ENCODE results near the gene ATP8B3. TPM values are rescaled to one million over a fixed set of nuclear protein-coding genes. Genes with fewer than 3 reads are reported as not detected.

The ATP8B3 gene
- total RNA-seq, 1 experiment from 2014 or later, result 9.6 TPM

DNA sequence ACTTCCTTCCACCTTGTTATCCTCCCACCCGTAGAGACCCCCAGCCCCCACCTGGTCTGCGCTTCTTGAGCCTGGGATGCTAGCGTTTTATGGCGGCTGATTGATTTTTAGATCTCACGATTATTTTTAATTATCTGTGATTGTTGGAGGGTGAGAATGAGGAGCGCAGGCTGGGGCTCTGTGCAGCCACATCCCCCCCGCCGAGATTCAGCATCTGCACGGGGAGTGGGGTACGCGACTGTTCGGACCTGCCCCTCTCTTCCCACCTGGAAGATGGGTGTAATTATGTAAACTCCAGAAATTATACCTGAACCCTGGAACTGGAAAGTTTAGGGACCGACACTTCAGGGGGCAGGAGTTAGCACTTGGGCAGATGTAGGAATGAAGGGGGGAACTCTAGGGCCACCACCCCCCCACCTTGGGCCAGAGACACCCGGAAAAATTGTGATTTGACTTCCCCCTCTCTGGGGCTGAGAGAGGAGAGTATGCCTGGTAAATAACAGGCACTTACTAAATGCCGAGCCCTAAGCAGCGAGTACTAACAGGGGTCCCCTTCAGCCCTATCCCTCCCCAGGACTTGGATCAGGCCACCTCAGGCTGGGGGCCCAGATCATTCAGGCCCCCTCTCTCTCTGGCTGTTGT is 60.6 kb downstream of the ATP8B3 start:
- no peak overlapping the region for H2BK20ac ChIP-seq (ENCODE audit: low read depth, low read length, poor library complexity, severe bottlenecking)
- Mint-ChIP-seq H3K27me3 (ENCODE audit: low read depth) (peaks cover 90% of the 10 kb centered on the region), H3K4me1 (peaks cover 12 to 28% of the 10 kb centered on the region in 2 experiments), H3K4me3 (peak overlapping the region in 1 of 2 experiments; percentile 14; a peak in 2 of 5 replicates), H3K36me3 (ENCODE audit: insufficient read depth in 1 of 3, low read depth in 3 of 3) (no peaks in the 10 kb centered on the region), H3K9me3 (no peaks in the 10 kb centered on the region; a peak in 2 of 5 replicates), H3K27ac (no peak overlapping the region)
- no peaks in the 10 kb centered on the region; the same call in 1 of the 2 replicates for H3K4me1 ChIP-seq (ENCODE audit: insufficient read depth, low read length)
- no peak overlapping the region for H3T11ph ChIP-seq (ENCODE audit: low read length)
- no peak overlapping the region for H3K14ac ChIP-seq (ENCODE audit: insufficient read depth, low read length)
- no peak overlapping the region for H3K9ac ChIP-seq (ENCODE audit: extremely low read depth, insufficient read length, low read length)
- H3K4ac ChIP-seq (ENCODE audit: low read depth, low read length), result no peak overlapping the region
- no peak overlapping the region for H2BK12ac ChIP-seq (ENCODE audit: insufficient read length, low read depth, low read length)
- H3K79me2 ChIP-seq (ENCODE audit: insufficient read depth, low read length), result no peaks in the 10 kb centered on the region
- no peak overlapping the region for H2BK5ac ChIP-seq (ENCODE audit: insufficient read length, low read length)
- TF ChIP-seq, protein P1, sequence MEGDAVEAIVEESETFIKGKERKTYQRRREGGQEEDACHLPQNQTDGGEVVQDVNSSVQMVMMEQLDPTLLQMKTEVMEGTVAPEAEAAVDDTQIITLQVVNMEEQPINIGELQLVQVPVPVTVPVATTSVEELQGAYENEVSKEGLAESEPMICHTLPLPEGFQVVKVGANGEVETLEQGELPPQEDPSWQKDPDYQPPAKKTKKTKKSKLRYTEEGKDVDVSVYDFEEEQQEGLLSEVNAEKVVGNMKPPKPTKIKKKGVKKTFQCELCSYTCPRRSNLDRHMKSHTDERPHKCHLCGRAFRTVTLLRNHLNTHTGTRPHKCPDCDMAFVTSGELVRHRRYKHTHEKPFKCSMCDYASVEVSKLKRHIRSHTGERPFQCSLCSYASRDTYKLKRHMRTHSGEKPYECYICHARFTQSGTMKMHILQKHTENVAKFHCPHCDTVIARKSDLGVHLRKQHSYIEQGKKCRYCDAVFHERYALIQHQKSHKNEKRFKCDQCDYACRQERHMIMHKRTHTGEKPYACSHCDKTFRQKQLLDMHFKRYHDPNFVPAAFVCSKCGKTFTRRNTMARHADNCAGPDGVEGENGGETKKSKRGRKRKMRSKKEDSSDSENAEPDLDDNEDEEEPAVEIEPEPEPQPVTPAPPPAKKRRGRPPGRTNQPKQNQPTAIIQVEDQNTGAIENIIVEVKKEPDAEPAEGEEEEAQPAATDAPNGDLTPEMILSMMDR (conservative IDR thresholded peaks at IDR 0.05), result no peak
- H4K8ac ChIP-seq (replicated peaks; ENCODE audit: insufficient read length, low read depth, low read length), result no peak overlapping the region
- no peak overlapping the region for H2AFZ ChIP-seq (ENCODE audit: low read length)
- no peak overlapping the region for H4K5ac ChIP-seq (ENCODE audit: insufficient read length, low read depth, low read length)
- no peak overlapping the region for H2AK5ac ChIP-seq (ENCODE audit: insufficient read length, low read length)
- H3K27ac ChIP-seq (ENCODE audit: insufficient read length, low read depth, low read length), result no peak overlapping the region
- no peaks in the 10 kb centered on the region for H3K9me3 ChIP-seq (ENCODE audit: control insufficient read depth, low read depth, low read length)
- H4K91ac ChIP-seq (ENCODE audit: insufficient read length, low read depth, low read length), result no peak overlapping the region
- H3K56ac ChIP-seq (ENCODE audit: insufficient read length, low read depth, low read length), result no peak overlapping the region
- no peak overlapping the region for H3K18ac ChIP-seq (ENCODE audit: insufficient read length, low read depth, low read length)
- no peaks in the 10 kb centered on the region for H3K79me1 ChIP-seq (ENCODE audit: insufficient read depth, low read depth, low read length, poor library complexity, severe bottlenecking)
- no peaks in the 10 kb centered on the region for H4K20me1 ChIP-seq (ENCODE audit: control insufficient read depth, insufficient read depth, insufficient read length)
- no peak overlapping the region for H2BK120ac ChIP-seq (ENCODE audit: low read depth, low read length, poor library complexity, severe bottlenecking)
- peaks cover 86% of the 10 kb centered on the region for H3K27me3 ChIP-seq (ENCODE audit: insufficient read depth, low read length)
- H3K4me2 ChIP-seq (ENCODE audit: insufficient read depth, insufficient read length, low read length), result no peak overlapping the region
- no peak overlapping the region for H2BK15ac ChIP-seq (ENCODE audit: low read depth, low read length)
- no peak for DNase-seq
- peaks cover 15% of the 10 kb centered on the region for H3K23me2 ChIP-seq (ENCODE audit: insufficient read length, low read depth, low read length, poor library complexity, severe bottlenecking)
- no CpG with 5 or more reads among the region's 16 CpGs for WGBS (ENCODE audit: extremely low coverage, insufficient read length, low lambda C conversion rate)
- H3K23ac ChIP-seq (ENCODE audit: insufficient read length, low read depth, low read length), result no peak overlapping the region

Measured in H9 (cell line).